Neural crest cell (in vitro differentiated cells): ENCODE data around the gene MELTF. TPM values are rescaled to one million over a fixed set of nuclear protein-coding genes. Genes with fewer than 3 reads are reported as not detected.
A peak's percentile ranks its signal among the peaks of the same experiment; 100 is the strongest.

Experiments
- DNase-seq: peaks from one replicate; pipeline ENCODE4 v3.0.0; 2021; ENCODE audit warnings: low read depth, mixed read lengths, low spot score
- H3K27ac Mint-ChIP-seq: one replicate; pipeline ENCODE4 v1.8.0; 2021; ENCODE audit warnings: mild to moderate bottlenecking, mixed read lengths; ENCODE audit not compliant: unreplicated experiment
- H3K27me3 Mint-ChIP-seq: 2 replicates; pipeline ENCODE4 v1.8.0; 2021; ENCODE audit warnings: low read depth, mild to moderate bottlenecking, mixed read lengths
- H3K36me3 Mint-ChIP-seq: 2 replicates; pipeline ENCODE4 v1.8.0; 2021; ENCODE audit warnings: low read depth, mild to moderate bottlenecking, mixed read lengths
- H3K4me1 Mint-ChIP-seq: 2 replicates; pipeline ENCODE4 v1.8.0; 2021; ENCODE audit warnings: mixed read lengths
- H3K4me3 Mint-ChIP-seq: one replicate; pipeline ENCODE4 v1.8.0; 2021; ENCODE audit warnings: mild to moderate bottlenecking, mixed read lengths
- H3K9me3 Mint-ChIP-seq: 2 replicates; pipeline ENCODE4 v1.8.0; 2021; ENCODE audit warnings: mixed read lengths
- CTCF ChIP-seq: fragments of 200-600 bp; sonication (generic); conservative IDR thresholded peaks from 2 replicates; pipeline ENCODE4 v1.5.0; 2021; ENCODE audit warnings: antibody characterized with exemption, mild to moderate bottlenecking
- total RNA-seq: library from RNA; stranded (reverse); gene quantifications from 2 replicates; pipeline ENCODE4 v1.2.1, GENCODE V29; 2021

The MELTF gene
- total RNA-seq, 1 donor from 2014 or later, result 3.9 TPM

GRCh38 chr3:197027896-197028727, 1.5 kb downstream of the MELTF start:
- H3K27me3 Mint-ChIP-seq, result peaks cover 39% of the 10 kb centered on the region
- no peaks in the 10 kb centered on the region for H3K36me3 Mint-ChIP-seq
- H3K27ac Mint-ChIP-seq, result no peak overlapping the region
- H3K9me3 Mint-ChIP-seq, result no peaks in the 10 kb centered on the region
- peak overlapping the region; percentile 69 for H3K4me3 Mint-ChIP-seq
- DNase-seq, result no peak
- TF ChIP-seq CTCF, result no peak
- H3K4me1 Mint-ChIP-seq, result peaks cover 18% of the 10 kb centered on the region

- Mint-ChIP-seq H3K27ac (no peak overlapping the region), H3K9me3 (no peaks in the 10 kb centered on the region), H3K4me3 (no peak overlapping the region), H3K36me3 (no peaks in the 10 kb centered on the region), H3K4me1 (peaks cover 25% of the 10 kb centered on the region), H3K27me3 (peaks cover 39% of the 10 kb centered on the region)
- DNase-seq, result no peak
- TF ChIP-seq CTCF, result no peak
Measured at GRCh38 chr3:197027151-197027895, 2.3 kb downstream of the MELTF start.

- peaks cover 28% of the 10 kb centered on the region for H3K4me1 Mint-ChIP-seq
- H3K27ac Mint-ChIP-seq, result no peak overlapping the region
- H3K9me3 Mint-ChIP-seq, result no peaks in the 10 kb centered on the region
- H3K4me3 Mint-ChIP-seq, result no peak overlapping the region
- H3K27me3 Mint-ChIP-seq, result peaks cover 32% of the 10 kb centered on the region
- H3K36me3 Mint-ChIP-seq, result no peaks in the 10 kb centered on the region
- no peak for TF ChIP-seq CTCF
- no peak for DNase-seq
Measured at GRCh38 chr3:197026481-197026866, 3.1 kb downstream of the MELTF start.

- Mint-ChIP-seq H3K4me3 (no peak overlapping the region), H3K4me1 (peaks cover 28% of the 10 kb centered on the region), H3K9me3 (no peaks in the 10 kb centered on the region), H3K36me3 (no peaks in the 10 kb centered on the region), H3K27ac (no peak overlapping the region), H3K27me3 (peaks cover 27% of the 10 kb centered on the region)
- TF ChIP-seq CTCF, result no peak
- no peak for DNase-seq
Measured at GRCh38 chr3:197025736-197026480, 3.7 kb downstream of the MELTF start.

GRCh38 chr3:197024881-197025735, 4.5 kb downstream of the MELTF start:
- no peak overlapping the region for H3K27ac Mint-ChIP-seq
- peaks cover 31% of the 10 kb centered on the region for H3K4me1 Mint-ChIP-seq
- H3K4me3 Mint-ChIP-seq, result peak overlapping the region; percentile 47
- peaks cover 22% of the 10 kb centered on the region for H3K27me3 Mint-ChIP-seq
- no peaks in the 10 kb centered on the region for H3K9me3 Mint-ChIP-seq
- no peak for DNase-seq
- TF ChIP-seq CTCF, result no peak
- H3K36me3 Mint-ChIP-seq, result no peaks in the 10 kb centered on the region
